Limb (tissue), 2 donors: ENCODE data around the gene RTN4.

Experiments used
- DNase-seq, 2 donors: peaks; one replicate each; pipeline ENCODE4 v3.0.0-alpha.2; 2016; ENCODE audit errors: extremely low spot score in 2 of 2

RTN4 gene

DNA sequence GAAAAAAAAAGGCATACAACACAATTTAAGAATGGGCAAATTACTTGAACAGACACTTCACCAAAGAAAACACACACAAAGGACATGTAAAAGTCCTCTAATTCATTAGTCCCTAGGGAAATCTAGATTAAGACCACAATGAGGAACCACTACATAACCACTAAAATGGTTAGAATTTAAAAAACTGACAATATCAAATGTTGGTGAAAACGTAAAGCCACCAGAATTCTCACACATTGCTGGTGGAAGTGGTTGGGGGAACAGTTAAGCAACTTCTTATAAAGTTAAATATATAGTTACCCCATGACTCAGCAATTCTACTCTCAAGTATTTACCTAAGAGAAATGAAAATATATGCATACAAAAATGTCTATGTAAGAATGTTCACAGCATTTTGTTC, 11.8 kb downstream of the RTN4 start:
- no peak for DNase-seq

DNA sequence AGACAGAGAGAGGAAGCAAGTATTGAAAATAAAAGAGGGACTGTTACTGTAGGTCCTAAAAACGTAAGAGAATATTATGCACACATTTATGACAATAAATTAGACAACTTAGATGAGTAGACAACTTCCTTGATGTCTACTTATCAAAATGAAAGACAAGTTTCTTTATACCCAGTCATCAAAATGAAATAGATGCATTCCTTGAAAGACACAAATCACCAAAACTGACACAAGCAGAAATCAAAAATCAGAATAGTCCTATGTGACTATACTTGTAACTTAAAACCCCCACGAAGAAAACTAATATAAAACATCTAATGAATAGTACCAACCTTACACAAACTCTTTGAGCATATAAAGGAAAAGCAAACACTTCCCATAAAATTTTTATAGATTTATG, 14.5 kb downstream of the RTN4 start:
- no peak for DNase-seq

DNA sequence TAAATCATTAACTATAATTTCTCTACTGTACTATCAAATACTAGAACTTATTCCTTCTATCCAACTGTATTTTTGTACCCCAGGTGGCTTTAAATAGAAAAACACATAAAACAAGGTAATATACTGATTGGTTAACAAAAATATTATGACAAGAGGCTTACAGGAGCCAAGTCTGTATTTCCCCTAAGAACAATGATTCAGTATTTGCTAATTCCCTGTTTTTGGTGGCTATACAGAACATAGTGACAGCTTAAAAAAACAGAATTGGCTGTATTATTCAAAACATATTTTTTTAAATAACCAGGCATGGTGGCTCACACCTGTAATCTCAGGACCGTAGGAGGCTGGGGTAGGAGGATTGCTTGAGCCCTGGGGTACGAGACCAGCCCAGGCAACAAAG, 16.3 kb downstream of the RTN4 start:
- DNase-seq = no peak

DNA sequence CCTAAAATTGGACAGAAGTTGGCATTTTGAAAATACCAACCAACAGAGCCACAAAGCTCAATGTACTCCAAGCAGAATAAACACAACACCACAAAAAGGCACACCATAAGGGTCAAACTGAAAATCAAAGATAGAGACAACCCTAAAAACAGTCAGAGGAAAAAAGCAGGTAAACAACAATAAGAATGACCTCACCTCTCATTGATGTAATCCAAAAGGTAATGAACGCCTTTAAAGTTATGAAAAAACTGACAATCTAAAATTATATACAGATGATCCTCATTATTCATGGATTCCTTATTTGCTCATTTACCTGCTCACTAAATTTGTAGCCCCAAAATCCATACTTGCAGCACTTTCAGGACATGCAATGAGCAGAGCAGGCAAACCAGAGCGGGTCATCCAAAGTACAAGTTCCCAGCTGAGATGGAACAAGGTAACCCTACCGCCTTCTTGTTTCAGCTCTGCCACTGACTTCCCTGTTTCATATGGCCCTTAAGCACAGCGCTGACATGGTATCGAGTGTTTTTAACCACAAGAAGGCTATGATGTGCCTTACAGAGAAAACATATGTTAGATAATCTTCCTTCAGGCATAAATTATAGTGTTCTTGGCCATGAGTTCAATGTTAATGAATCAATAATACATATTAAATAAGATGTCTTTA, 17.0 kb downstream of the RTN4 start:
- DNase-seq = no peak

DNA sequence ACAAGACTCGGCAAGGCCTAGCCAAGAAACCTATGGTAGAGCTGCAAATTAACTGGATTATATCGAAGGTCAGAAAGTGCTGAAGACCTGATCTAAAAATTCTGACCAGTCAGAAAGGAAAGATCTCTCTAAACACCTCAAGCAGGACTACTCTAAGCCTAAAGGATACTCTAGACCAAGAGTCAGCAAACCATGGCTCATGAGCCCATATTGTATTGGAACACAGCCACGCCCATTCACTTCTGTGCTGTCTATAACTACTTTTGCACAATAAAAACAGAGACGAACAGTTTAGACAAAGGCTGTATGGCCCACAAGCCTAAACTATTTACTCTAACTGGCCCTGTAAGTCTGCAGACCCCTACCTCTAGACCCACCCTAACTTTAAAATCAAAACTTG, 18.7 kb downstream of the RTN4 start:
- no peak for DNase-seq

DNA sequence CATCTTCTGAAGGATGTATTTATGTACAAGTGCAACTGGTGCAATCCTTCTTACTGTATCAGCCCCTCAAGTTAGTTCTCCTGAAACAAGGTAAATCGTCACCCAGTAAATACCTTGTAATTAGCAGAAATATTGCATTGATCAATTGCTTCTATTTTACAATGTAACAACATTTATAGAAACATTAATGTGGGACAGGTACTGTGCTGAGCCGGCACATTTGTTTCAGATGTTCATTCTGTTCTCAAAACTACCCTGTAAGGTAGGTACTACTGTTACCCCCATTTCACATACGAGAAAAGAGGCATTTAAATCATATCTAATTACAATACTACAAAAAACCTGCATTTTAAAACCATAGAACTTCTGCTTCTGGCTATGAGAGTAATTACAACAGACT, 19.5 kb downstream of the RTN4 start:
- no peak for DNase-seq

DNA sequence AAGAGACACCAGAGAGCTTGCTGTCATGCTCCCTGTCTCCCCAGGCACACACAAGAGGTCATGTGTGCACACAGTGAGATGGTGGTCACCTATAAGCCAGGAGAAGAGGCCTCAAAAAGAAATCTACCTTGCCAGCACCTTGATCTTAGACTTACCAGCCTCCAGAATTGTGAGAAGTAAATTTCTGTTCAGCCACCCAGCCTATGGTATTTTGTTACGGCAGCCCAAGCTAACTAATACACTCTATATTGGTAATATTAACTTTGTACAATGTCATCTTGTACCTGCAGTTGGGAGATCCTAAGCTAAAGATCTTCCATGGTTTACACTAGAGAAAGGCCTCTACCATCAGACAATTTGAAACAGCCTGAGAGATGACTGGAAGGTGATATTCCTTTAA, 21.2 kb downstream of the RTN4 start:
- no peak for DNase-seq

DNA sequence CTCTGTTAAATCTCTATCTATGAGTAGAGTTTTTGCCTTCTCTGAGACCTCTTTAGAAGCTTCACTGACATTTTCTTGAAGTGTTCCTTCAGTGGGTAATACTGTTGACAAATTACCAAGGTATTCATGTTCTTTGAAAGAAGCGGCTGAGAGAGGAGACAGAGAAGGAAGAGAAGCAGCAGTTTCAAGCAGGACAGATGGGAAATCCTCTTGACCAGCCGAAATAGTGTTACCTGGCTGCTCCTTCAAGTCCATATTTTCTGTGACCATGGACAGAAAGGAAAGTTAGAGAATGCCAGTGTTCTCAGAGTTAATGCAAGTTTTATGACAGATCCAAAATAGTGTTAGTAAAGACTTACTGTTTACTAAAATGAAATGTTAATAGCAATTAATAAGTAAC, 23.0 kb downstream of the RTN4 start:
- no peak for DNase-seq

DNA sequence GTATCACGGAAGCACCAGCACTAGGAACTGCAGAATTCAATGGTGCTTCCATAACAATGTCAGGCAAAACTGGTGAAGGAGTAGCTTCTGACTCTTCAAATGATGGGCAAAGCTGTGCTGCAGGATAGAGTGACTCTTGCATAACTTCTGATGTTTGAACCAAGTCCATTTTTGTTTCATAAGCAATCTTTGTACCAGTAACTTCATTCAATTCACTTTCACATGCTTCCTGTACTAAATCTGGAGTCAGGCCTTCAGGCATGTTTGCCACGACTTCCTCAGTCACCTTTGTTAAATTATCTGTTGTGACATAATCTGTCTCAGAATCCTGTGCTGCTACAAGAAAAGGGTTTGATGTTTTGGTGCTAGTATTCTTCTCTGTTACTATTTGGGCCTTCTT, 24.0 kb downstream of the RTN4 start:
- DNase-seq = no peak

DNA sequence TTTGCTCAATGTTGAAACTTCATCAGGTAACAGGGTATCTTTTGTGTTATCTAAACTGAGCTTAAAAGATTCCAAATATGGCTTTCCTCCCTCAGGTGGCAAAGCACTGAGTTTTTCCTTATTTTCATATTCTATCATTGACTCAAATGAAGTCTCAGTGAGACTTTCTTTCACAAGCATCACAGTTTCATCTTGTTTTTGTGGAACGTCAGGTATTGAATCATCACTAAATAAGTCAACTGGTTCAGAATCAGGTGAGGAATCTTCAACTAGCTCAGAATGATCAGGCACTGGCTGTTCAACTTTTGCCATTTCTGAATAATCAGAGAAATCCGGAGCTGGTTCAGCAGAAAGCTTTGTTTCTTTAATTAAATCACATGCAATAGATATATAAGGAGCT, 24.6 kb downstream of the RTN4 start:
- no peak for DNase-seq

DNA sequence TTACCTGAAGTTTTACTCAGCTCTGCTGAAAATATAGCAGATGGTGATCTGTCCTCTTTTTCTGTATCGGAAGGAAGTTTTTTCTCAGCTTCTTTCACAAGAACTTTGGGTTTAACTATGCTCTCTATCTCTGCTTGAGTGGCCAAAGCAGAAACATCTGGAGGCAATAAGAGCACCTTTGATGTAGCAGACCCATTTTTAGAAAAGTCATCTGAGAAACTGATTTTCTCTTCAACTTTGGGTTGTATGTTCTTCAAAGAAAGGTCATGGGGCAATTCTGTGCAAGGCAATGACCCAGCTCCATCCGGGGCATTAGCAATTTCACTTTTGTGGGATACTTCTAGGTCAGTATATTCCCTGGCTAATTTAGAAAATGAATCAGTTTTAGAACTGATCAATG, 25.2 kb downstream of the RTN4 start:
- no peak for DNase-seq

DNA sequence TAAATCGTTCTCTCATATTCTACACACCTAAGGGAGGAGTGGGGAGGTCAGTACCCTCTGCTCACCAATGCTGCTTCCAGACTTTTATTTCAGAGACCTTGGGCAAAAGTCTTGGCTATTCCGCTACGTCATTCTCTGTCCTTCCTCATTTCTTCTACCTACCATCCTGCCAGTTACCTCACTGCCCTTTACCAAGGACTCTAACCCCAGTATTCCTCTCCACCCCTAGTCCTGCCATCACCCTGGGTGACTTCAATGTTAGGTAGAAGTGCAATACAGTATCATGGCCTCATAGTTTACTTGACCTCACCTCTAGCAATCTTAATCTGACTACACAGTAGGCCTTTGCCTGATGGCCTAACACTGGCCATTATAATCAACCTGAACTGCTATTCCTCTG, 27.8 kb downstream of the RTN4 start:
- no peak for DNase-seq

DNA sequence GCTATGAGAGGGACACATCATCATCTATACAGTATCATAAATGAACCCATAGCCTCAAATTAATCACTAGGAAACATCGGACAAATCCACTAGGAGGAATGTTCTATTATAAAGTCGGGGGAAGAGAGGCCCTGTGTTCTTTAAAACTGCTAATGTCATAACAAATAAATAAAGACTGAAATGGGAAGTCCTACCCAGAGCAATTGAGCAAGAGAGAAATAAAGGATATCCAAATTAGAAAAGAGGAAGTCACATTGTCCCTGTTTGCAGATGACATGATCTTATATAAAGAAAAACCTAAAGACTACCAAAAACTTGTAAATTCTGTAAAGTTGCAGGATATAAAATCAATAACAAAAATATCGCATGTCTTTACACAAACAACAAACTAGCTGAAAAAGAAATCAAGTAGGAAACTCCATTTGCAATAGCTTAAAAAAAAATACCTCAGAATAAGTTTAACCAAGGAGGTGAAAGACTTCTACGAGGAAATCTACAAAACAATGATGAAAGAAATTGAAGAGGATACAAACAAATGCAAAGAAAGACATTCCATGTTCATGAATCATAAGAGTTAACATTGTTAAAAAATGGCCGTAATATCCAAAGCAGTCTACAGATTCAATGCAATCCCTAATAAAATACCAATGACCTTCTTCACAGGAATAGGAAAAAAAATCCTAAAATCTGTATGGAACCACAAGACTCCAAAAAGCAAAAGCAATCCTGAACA, 30.6 kb downstream of the RTN4 start:
- DNase-seq = no peak

DNA sequence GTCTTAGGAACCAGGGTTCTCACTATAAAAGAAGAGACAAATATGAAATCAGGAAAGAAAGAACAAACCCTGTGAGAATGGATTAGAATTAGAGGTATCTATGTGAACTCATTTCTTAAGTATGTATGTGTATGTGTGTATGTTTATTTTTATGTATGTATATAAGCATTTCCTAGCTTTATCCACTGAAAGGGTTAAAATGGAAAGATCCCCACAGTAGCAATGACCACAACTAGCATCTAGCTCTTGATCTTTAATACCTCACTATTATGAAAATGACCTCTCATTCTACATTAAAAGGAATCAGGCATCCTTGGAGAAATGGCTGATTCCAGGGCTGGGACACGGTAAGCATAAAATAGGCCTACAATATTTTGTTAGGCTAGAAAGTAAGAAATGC, 31.6 kb downstream of the RTN4 start:
- no peak for DNase-seq

DNA sequence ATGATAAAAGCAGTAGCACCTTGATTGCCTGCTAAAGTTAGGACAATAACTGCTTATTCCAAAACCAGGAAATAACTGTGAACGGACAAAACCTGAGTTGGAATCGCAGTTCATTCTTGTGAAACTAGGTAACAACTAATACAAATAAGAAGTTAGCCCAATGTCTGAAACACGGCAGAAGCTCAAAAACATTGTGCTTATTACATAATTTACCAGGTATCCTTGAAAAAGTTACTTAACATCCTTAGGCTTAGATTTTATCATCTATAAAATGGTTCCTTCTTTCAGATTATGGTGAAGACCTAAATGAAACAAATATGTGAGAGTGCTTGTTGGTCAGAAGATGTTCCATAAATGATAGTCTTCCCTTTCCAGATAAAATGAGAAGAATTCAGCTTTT, 32.4 kb downstream of the RTN4 start:
- DNase-seq = no peak

DNA sequence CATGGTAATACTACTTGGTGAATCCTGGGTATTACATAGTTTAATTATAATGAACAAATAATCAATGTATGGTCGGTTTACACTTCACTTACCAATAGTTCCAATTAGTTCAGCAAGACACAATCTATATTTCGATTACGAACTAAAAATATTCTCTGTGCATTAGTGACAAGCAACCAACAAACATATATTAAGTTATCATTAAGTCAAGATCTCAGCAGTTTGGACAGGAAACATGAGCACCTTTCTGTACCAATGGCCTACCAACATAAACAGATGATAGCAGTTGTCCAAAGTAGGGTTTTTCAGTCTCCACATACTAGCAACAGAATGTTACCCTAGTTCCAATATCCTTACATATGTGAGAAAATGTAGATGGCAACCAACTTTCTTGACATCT, 32.8 kb downstream of the RTN4 start:
- DNase-seq = no peak

DNA sequence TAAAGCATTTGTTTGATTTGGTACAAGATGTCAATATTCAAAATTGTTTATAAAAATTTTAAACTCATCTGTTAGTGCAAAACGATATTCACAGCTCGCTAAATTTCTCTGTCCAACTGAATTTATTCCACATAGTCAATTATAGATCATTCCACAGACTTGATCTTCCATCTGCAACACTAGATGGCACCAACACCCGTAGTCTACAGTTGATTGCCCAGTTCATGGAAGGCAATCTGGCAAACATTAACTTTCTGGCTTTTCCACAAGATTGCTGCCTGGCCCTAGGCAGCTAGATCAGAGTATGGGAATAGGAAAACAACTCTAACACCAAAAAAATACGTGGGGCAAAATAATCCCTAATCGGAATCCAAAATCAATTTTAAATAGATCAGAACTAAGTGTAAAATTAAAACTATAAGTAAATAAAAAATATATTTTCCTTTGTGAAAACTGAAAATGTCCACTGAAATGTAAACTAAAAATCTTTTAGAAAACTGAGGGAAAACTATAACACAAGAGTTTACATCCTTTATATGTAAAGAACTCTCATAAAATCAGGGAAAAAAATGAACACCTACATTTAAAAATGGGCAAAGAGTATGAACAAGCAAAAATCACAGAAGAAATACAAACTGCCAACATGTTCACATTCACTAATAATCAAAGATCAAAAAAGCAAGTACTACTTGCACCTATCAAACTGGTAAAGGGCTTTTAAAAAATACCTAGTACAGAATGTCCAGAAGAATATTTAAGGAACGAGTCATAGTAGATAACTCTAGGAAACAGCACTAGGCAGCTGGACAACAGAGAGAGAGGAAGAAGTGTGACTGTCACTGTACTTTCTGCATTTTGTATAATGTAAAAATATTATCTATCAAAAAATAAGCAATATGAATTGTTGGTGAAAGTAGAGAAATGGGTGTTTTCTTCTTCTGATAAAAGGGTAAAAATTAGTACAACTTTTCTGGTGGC, 35.0 kb downstream of the RTN4 start:
- peak in 1 of 2 donors; percentile 42 for DNase-seq

DNA sequence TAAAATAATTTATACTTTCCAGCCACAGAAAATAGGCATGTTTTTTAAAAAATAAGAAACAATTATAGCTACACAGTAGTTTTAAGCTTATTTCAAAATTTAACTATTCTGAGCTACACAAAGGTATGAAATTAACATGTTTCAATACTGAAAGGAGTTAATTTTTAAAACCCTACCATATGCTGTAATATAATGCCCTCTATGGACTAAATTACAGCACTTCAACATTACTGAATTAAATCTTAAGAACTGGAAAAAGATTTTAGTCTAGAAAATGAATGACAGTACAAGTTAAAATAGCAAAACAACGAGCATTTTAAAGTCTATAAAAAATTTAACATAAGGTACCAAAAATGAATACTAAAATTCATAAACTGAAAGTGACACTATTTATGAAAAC, 36.3 kb downstream of the RTN4 start:
- DNase-seq = no peak

DNA sequence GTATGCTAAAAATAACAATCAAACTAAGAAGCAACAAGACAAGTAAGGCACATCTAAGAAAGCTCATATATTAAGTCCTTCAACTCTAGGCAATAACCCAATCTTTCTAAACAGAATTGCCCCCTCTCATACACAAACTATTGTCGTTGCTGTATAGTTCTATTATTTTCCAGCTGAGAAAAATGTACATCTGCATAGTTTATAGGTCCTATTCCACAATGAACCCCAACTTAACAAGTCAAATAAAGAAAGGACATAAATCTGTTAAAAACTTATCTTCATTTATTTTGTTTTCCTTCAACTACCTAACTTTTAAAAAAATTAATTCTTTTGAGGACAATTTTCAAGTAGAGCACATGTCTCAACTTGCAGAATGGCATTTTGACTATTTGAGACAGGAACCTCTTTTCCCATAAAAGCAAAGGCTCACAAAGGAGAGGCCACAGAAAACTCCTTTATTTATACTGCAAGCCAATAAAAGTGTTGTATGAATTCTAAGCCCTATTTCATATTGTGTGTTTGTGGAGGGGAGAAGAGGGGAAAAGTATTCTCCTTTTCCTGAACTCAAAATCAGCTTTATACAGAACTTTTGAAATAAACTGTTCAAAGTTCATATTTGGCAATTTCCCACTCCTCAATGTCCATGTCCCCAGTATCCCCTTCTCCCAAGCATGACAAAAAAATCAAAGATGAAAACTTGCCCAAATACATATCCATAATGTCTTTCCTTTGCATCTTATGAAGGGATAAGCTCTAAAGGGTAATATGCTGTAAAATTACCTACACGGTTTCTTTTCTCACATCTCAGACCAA, 37.4 kb downstream of the RTN4 start:
- DNase-seq = no peak

DNA sequence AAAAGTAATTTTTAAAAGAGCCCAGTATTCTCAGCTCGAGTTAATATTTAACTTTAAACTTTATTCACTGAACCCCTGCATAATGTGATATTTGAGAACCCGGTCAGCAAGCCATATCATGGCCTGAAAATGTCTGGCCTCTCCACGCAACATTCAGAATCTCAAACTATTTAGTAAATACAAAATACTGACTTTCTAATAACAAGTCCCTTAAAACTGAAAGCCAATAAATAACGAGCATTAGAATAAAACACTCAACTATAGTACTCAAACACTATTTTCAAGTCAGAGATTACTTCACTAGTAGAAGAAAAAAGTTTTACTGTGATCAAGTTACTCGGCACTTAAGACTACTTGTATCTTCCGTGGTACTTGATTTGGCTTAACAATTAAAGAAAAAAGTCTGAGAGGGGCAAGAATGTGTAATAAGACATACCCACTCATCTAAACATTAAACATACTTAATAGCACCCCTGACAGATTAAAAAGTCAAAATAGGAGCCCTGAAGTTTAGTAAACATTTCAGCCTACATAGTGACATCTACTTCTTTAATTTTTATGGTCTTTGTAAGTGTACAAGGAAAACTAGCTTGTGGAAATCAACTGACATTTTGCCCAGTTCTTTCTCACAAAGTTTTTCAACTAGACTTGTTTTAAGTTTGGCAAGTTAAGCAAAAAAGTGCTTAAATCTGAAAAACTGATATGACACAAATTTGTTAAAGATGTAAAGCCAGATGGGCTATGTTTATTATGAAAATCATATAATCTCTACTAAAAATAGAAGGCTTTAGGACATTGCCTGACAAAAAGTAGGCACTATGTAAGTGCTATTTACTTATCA, 38.2 kb downstream of the RTN4 start:
- DNase-seq = no peak

DNA sequence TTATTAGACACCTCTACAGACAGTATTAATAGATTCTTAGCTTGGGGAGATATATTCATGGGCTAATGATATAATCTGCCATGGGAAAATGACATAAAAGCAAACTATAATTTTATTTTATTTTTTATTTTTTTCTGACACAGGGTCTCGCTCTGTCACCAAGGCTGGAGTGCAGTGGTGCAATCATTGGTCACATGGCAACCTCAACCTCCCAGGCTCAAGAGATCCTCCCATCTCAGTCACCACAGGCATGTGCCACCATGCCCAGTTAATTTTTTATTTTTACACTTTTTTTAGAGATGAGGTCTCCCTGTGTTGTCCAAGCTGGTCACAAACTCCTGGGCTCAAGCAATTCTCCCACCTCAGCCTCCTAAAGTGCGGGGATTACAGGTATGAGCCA, 39.3 kb downstream of the RTN4 start:
- no peak for DNase-seq
